GM21825 (cell line): ENCODE data around the gene CDKL1.

Experiments
- ATAC-seq: cut with Tn5 transposase; IDR thresholded peaks from one replicate; pipeline ENCODE4 v1.9.1; 2021; ENCODE audit warnings: mild to moderate bottlenecking, moderate library complexity; ENCODE audit not compliant: unreplicated experiment

Gene CDKL1

DNA sequence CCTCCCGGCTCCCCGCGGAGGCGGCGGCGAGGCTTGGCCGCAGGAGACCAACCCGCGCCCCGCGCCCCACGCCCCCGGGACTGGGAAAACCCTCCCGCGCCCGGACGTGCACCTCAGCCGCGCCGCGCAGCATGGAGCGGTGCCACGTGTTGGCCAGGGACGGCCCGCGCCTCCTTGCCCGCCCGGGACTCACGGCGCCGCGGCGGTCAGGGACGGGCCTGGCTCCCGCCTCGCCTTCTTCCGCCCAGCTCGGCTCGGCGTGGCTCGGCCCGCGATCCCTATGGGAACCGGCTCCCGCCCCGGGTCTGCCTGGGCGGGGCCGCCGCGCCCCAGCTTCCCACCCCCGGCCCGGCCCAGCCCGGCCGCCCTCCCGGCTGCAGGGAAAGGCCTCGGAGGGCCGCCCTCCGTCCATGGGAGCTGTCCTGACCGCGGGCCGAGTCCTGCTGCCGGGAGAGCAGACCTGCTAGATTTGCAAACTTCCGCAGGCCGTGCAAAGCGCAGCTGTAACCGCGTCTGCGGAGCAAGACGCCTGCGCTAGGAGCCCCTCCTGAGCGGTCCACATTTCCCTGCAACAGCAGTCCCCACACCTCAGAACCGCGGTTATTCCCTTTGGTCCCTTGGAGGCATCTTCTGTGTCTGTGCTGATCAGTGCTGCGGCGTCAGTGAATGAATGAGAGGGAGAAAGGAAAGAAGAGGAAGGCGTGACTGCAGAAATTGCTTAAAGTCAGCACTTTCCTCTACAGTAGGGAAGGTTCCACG is at the start of gene CDKL1:
TSS of gene CDKL1 (minus strand) at position 251 of the 759 bp plus-strand sequence. CDS start 1,013 bp downstream, outside the sequence.
- ATAC-seq, result peak; percentile 60

DNA sequence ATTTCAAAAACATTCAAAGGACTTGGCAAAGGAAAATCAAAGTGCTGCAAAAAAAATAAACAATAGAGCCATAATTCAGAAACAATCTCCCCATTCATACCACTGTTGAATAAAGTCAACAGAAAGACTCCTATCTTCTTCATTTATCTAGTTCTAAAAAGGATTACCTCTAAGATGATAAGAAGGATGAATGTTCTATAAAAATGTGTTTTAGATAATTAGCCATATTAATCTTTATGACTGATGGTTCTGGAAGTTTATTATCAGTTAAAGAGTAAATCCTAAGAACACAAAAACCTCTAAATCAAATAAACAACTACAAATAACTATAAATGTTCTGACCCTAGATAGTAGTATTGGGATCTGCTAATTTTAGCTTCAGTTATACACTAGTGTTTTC is 37.8 kb upstream of the CDKL1 start:
- ATAC-seq, result no peak

DNA sequence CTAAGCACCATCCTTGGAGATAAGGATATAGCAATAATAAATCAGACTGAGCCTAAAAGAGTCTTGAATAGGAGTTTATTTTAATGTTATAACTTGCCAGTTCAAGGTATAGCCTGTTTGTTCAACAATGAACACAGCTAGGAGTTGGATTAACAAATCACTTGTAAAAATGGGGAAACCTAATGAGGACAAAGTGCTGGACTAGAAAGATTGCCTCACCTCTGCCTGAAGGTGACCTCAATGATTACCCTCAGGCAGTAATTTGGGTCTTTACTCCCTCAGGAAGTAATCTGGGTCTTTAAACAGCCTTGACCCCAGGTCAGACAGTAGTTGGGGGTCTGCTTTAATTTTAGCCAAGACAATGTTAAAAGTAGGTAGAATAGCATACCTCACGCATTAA is 35.5 kb upstream of the CDKL1 start:
- ATAC-seq, result no peak

DNA sequence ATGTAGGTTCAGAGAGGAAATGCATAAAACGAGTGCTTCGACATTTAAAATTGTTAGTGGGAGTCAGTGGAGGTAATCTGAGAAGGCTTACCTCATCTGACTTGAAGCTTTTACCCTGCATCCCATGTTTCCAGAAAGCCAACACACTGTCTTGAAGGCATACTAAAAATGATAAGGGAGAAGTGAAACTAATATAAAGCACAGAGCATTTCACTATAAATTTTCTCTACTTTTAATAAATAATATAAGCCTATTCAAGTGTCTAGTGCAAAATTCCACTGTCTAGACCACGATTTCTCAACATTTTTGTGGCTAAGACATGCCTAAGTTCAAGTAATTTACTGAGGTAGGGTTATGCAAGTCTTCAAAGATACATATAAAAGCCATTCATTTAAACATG is 29.1 kb upstream of the CDKL1 start:
- no peak for ATAC-seq

DNA sequence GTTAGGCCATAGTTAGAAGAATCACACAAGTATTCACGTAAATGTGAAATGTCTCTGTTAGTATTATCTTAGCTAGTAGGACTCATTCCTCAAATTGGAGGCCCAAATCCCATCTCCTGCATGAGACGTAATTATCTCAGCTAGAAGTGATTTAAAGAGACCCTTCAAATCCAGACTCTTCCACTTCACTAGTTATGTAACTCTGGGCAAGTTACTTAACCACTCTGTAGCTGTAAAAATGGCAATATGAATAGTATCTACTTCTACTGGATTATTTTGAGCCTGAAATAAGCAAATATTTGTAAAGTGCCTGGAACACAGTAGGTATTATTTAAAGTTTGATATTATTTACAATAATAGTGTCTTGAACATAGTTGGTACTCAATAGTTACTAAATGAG is 28.4 kb upstream of the CDKL1 start:
- no peak for ATAC-seq

DNA sequence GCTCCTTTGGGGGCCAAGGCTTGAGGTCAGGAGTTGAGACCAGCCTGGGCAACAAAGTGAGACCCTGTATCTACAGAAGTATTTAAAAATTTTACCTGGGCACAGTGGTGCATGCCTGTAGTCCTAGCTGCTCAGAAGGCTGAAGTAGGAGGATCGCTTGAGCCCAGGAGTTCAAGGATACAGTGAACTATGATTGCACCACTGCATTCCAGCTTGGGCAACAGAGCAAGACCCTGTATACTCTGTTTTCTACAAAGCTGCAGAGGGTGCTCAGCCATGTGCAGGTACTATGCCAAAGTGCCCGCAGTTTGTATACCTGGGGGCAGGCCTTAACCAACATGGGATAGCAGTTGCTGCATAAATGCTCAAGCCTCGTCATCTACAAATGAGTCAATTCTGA is 26.8 kb upstream of the CDKL1 start:
- ATAC-seq, result no peak

DNA sequence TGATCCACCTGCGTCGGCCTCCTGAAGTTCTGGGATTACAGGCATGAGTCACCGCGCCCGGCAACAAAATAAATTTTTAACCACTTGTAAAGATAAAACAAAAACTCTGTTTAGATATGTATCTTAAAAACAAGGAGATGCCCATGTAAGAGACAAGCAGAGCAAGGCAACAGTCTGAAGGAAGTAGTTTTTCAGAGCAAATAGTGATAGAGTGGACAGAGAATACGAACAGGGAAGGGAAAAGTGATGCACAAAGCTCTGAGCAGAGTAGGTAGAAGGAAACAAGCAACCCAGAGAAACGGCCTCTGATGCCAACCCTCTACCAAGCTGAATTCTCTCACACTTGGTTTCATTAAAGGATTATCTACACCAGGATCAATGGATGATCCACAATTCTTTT is 24.8 kb upstream of the CDKL1 start:
- ATAC-seq, result no peak

DNA sequence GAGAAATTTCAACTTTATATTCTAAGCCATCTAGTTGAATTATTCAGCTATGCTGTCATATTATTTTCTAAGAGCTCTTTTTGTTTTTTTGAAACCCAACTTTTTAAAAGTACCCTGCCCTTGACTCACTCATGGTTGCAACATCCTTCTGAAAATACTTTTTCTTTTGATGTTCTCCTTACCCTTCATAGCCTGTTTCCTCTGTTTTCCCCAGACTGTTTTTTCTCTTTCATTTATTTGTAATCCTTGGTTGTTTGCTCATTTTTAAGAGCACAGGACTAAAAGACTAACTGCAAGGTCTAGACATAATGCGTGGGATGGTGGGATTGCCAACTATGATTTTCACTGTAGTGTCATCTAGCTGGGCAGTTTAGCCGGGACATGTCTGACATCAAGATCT is 21.2 kb upstream of the CDKL1 start:
- ATAC-seq, result no peak

DNA sequence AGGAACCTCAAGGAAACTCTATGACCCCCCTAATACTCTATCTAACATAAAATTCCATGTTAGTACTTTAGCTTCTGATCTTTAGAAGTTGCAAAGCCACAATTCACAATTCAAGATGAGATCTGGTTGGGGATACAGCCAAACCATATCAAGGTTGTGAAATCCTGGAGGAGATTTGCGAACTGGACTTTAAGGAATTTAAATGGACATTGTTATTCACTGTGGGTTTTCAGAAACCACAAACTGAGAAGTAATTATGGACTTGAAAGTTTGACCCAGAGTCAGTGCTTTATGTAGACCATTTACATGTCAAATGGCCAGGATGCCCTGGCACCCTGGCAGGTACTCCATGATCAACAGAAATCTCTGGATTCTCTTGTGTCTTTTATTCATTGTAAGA is 14.2 kb upstream of the CDKL1 start:
- no peak for ATAC-seq

DNA sequence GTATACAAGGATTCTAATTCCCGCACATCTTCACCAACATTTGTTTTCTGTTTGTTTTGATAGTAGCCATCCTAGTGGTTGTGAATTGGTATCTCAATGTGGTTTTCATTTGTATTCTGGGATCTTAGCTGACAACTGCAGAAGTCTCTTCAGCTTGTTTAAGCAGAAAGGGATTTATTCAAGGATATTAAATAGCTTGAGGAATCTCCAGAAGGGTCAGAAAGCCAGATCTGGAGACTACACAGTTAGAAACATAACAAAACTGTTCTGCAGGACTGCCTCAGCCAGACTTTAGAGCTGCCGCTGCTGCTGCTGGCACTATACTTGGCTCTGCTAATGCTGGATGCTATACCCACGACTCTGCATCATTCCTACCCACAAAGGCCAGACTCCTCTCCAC is 13.4 kb upstream of the CDKL1 start:
- ATAC-seq, result no peak

DNA sequence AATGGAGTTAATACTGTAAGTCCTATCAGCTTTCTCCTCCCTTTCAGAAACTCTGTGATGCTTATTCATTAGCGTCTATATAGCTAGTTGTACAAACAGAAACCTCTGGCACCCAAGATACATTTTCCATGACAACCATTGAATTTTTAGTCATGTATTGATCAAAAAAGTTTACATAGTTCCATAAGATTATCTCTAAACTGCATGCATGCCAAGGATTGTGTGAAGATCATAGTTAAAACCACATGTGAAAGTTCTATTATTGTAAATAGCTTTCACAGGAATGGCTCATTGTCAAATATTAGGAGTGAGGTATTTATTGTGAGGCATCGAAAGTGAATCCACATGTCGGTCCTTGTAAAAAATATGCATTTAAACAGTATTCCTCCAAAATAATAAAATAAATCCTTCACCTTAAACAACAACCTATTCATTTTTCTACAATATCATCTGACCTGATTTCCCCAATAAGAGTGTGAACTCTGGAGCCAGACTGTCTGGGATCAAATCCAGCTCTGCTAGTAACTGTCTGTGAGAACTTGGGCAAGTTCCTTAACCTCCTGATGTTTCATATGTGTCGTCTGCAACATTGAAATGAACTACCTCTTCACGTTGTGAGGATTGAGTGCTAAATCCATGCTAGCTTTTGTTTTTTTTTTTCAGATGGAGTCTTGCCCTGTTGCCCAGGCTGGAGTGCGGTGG is 10.6 kb upstream of the CDKL1 start:
- ATAC-seq, result no peak

DNA sequence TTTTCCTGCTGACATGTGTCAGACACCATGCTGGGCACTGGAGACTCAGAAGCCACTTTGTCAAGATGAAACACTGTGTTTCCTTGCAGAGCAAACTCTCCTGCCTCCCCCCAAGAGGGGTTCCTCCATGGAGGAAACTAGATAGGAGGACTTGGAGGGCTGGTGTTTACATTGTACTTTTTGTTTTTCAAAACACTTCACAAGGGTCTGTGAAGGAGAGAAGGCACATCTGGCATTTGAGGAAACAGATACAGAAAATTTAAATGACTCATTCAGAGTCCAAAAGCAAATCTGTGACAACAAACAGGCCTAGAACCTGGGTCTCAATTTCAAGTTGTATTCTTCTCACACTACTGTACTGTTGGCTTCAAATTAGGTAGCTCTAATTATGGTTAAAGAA is 6.7 kb upstream of the CDKL1 start:
- no peak for ATAC-seq

DNA sequence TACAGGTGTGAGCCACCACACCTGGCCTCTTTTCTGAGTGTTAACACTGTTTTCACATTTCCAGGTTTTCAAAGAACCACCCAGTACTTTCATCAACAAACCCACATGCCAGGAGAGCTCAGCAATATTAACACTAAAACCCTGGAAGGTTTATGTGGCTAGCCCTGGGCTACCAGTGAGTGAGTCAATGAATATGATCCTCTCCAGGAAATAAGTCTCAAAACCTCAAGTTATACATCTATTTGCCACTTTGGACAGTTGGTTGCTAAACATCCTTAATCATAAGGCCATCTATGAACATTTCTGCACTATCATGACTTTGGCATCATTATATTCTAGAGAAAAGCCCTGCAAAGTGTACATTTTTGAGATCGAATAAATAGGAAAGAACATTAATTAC is 6.3 kb upstream of the CDKL1 start:
- ATAC-seq, result no peak

DNA sequence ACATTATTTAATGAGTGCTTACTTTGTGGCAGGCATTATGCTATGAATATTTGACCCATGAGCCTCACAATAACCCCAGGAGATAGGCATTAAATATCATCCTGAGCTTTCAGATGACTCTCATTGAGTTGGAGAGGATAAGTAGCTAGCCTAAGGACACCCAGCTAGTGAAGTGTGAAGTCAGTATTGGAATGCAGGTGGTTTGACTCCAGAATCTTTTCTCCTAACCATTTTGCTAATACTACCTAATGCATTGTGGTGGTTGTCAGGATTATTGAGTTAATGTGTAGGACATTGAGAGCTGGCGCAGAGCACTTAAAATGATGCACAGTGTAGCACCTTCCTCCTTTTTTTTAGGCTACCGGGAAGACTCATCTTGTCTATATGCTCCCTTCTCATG is 3.8 kb upstream of the CDKL1 start:
- no peak for ATAC-seq

DNA sequence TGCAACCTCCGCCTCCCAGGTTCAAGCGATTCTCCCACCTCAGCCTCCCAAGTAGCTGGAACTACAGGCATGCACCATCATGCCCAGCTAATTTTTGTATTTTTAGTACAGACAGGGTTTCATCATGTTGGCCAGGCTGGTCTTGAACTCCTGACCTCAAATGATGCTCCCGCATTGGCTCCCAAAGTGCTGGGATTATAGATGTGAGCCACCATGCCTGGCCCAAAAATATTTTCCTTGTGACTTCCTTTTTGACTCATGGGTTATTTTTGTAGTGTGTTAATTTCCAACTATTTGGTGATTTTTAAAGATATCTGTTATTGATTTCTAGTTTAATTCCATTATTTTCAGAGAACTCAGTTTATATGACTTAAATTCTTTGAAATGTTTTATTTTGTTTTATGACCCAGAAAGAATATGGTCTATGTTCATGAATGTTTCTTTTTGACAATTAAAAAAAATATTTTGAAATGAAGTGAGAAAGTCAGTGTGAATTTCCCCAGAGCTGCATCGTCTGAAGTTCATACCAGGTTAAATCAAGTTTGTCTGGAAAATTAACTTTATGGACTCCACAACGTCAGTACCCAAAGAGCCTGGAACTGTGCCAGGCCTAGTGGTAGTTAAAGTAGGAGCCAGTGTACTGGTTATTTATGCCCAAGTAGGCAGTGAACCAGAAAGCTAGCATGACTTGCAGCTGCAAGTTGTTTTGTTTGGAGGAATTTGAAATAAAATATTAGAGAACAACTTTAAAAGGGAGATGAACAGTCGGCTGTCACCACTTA is 2.8 kb upstream of the CDKL1 start:
- ATAC-seq, result no peak

DNA sequence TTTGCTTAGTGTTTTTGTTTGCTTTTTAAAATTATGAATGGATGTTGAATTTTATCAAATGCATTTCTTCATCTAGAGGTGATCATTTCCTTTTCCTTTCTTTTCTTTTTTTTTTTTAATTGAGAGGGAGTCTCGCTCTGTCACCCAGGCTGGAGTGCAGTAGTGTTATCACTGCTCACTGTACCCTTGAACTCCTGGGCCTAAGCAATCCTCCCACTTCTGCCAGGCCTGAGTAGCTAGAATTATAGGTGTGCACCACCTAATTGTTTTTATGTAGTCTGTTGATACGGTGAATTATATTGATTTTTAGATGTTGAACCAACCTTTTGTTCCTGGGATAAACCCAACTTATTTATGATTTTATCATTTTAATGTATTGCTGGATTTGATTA is 1.5 kb upstream of the CDKL1 start:
- no peak for ATAC-seq

DNA sequence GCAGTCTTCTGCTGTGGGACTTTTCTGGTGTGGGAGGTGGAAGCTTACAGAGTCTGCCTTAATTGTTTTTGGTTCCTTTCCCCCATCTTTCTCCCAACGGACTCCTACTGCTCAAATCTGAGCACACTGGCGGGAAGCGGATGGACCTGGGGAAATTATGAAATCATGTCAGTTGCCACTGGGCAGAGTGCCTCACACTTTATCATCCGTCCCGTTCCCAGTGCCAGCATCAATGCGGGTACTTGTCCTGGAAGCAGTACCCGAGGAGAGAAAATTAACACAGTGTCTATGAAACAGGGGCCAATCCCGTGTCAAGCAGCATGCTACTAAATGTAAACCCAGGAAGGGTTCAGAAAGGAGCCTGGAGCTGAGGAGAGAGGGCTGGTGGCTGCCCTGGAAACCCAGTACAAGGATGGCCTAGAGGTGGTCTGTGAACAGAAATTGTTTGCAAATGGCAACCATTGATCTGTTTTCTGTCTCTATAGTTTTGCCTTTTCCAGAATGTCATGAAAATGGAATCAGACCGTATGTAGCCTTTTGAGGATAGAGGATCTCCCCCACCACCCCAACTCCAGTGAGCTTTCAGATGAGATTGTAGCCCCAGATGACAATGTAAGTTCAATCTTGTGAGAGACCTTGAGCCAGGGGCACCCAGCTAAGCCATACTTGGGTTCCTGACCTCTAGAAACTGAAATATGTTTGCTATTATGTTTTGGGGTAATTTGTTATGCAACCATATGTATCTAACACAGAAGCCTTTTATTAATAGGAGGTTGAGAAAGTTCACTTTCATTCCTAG is 908 bp upstream of the CDKL1 start:
- ATAC-seq, result no peak

DNA sequence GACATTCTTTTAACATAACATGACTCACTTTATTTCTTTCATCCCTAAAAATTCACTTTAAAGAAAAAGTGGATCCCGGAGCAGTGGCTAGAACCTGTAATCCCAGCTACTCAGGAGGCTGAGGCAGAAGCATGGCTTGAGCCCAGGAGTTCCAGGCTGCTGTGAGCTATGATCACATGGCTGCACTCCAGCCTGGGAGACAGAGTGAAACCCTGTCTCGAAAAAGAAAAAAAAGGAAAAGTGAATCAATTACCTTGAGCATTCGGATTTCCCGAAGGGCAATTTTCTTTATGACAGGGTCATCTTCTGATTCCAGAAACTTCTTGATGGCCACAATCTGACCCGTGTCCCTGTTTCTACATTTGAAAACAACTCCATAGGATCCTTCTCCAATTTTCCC is 1.2 kb downstream of the CDKL1 start:
- no peak for ATAC-seq

DNA sequence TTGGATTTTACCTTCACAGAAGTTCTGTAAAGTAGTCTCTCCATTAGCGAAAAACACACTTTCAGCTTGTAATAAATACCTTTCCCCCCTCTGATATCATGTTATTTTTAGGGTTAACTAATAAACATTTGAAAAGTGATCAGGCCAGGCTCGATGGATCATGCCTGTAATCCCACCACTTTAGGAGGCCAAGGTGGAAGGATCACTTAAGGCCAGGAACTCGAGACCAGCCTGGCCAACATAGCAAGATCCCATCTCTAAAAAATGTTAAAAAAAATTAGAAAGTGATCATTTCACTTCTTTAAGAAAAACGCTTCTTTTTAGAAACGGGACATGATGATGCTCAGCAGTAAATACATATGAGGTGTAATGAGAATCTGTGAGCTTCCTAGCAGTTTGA is 2.0 kb downstream of the CDKL1 start:
- ATAC-seq, result no peak

DNA sequence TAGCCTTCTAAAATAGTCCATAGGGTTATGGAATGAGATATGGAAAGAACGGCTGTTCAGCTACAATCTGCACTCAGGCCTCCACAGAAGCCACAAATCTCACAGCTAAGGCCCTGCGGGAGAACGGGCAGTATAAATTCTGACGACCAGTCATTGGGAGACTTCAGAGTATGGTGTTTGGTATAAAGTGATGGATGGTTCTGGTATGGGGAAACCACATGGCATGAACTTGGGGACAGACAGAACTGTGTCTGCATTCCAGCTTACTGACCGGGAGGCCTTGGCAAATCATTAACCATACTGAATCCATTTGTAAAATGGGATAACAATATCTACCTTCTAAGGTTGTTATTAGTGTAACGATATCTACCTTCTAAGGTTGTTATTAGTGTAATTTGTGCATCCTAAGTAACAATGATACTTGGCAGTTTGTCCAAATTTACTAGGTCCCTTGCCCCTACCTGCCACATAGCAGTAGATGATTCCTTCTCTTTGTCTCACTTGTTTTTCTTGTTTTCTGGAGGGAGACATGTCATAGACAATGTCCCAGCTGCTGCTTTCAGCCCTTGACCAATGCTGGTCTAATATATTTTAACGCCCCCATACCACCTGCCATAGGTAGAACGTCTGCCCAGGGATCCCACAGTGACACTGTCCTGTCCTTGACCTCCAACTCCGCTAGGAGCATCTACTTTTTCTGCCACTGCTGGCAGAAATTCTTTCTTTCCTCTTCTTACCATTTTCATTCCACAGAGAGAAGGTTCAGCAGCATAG is 6.8 kb downstream of the CDKL1 start:
- no peak for ATAC-seq
